ENCODE measurements around the gene XKR7. TPM values are rescaled to one million over a fixed set of nuclear protein-coding genes. Genes with fewer than 3 reads are reported as not detected.
"Not testable (repeated sequence)": the region's sequence is repeated elsewhere in the genome, so short reads cannot be mapped to it uniquely, and the experiment has no call there.

XKR7 gene, protein sequence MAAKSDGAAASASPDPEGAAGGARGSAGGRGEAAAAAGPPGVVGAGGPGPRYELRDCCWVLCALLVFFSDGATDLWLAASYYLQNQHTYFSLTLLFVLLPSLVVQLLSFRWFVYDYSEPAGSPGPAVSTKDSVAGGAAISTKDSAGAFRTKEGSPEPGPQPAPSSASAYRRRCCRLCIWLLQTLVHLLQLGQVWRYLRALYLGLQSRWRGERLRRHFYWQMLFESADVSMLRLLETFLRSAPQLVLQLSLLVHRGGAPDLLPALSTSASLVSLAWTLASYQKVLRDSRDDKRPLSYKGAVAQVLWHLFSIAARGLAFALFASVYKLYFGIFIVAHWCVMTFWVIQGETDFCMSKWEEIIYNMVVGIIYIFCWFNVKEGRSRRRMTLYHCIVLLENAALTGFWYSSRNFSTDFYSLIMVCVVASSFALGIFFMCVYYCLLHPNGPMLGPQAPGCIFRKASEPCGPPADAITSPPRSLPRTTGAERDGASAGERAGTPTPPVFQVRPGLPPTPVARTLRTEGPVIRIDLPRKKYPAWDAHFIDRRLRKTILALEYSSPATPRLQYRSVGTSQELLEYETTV
- not detected for total RNA-seq
- long read RNA-seq: 0 reads

DNA sequence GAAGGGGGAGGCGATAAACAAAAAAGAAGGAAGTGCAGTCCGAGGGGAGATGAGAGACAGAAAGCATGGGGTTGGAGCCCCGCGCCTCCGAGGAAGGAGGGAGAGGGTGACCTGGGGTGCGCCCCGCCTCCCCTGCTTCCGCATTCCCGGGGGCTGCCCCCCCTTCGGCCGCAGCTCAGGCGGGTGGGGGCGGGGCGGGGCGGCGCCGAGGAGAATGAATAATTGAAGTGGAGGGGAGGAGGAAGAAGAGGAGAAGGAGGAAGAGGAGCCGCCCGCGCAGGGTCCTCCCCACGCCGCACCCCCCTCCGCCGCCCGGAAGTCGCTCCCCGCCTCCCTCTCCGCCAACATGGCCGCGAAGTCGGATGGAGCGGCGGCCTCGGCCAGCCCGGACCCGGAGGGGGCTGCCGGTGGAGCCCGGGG lies at the start of gene XKR7:
Gene XKR7, plus strand, starts transcription at position 322 of the 420 bp plus-strand sequence. Its CDS starts 25 bp downstream, at position 347.
- DNase-seq (no peak), ATAC-seq (no peak)
- intact Hi-C loops (cut with DNase I): no loop called here

DNA sequence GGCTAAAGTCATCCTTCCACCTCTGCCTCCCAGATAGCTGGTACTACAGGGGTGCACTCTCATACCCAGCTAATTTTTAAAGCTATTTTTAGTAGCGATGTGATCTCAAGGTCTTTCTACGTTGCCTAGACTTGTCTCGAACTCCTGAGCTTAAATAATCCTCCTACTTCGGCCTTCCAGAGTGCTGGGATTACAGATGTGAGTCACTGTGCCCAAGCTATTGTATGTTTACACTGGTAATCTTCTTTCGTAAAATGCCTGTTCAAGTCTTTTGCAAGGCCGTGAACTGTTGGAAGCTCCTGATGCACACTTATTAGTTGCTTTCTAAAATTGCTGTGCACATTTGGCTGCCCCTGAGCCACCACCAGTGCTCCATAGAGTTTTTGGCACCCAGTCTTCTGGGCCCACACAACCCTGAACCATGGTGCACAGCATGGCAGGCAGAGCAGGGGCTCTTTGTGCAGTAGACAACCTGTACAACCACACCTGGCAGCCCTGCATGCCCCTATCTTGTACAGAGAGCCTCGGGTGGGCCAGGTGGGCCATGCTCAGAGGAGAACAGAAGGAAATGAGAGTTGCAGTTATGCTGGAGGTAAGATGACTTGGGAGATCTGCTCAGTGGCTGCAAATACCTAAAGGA lies 49.4 kb upstream of the XKR7 start:
- intact Hi-C loops (cut with DNase I): no loop called here
- ATAC-seq (no peak), DNase-seq (no peak)

DNA sequence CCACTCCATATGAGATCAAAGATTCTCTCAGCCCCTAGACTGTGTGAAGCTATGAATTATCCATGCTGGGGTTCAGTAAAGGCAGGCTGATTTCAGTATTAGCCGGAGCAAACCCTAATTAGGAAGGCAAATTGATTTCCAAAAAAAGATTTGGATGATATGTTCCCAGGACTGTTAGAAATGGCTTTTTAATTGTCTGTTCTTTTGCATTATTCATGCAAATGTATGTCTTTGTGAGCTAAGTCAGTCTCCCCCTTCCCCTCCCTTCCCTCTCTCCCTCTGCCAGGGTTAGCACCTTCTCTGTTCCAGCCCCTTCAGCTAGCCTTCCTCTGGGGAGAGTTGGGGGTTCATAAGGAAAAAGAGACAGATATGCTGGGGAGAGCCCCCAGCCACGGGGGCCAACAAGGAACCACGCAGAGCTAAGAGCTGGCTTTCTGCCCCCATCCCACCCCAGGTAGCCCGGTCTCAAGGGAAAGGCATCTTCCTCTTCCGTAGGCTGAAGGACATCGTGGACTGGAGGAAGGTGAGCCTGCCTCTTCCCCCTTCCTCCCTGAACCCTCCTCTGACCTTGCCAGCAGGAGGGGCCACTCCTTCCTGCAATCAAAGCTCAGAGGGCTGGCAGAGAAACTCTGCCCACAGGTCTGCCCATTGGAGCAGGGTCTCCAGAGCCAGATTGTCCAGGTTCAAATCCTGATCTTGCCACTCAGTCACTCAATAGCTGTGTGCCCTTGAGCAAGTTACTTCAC lies 48.4 kb upstream of the XKR7 start:
- no peak for DNase-seq
- intact Hi-C loops (cut with DNase I): no loop called here

DNA sequence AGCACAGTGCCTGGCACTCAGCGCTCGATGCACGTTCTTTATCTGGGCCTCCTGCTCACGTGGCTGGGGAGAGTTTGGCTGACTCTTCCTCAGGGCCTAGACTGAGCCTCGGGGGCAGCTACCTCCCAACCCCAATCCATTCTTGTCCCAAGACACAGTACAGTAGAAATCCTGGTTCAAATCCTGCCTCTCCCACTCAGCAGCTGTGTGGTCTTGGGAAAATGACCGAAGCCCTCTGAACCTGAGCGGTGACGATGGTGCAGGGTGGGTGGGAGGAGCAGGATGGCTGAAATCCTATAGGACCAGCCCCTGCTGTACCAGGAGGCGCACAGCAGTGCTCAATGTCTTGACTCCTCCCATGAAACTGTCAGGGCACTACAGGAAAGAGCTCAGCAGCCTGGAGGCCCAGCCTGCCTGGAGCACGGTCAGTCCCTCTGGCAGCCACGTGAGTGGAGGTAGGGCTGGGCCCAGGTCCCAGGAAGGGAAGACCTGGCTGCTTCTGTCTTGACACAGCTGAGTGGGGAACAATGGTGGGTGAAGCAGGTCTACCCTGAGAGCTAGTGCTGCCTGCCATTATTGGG lies 47.6 kb upstream of the XKR7 start:
- DNase-seq: no peak
- ATAC-seq: no peak
- intact Hi-C loops (cut with DNase I): no loop called here

More for the DNA sequence above, 48.4 kb upstream of the XKR7 start:
- ATAC-seq: no peak

DNA sequence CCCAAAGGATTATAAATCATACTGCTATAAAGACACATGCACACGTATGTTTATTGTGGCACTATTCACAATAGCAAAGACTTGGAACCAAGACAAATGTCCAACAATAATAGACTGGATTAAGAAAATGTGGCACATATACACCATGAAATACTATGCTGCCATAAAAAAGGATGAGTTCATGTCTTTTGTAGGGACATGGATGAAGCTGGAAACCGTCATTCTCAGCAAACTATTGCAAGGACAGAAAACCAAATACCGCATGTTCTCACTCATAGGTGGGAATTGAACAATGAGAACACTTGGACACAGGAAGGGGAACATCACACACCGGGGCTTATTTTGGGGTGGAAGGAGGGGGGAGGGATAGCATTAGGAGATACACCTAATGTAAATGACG lies 46.5 kb upstream of the XKR7 start:
- intact Hi-C loops (cut with DNase I); ATAC-seq; DNase-seq: not testable (repeated sequence)

DNA sequence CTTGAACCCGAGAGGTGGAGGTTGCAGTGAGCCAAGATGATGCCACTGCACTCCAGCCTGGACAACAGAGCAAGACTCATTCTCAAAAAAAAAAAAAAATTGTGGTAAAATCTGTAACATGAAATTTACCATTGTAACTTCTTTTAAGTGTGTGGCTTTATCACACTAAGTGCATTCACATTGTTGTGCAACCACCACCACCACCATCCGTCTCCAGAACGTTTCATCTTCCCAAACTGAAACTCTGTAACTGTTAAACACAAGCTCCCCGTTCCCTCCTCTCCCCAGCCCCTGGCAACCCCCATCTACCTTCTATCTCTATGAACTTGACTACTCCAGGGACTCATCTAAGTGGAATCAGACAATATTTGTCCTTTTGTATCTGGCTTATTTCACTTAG lies 45.8 kb upstream of the XKR7 start:
- ATAC-seq (no peak), DNase-seq (no peak)
- intact Hi-C loops (cut with DNase I): no loop called here

DNA sequence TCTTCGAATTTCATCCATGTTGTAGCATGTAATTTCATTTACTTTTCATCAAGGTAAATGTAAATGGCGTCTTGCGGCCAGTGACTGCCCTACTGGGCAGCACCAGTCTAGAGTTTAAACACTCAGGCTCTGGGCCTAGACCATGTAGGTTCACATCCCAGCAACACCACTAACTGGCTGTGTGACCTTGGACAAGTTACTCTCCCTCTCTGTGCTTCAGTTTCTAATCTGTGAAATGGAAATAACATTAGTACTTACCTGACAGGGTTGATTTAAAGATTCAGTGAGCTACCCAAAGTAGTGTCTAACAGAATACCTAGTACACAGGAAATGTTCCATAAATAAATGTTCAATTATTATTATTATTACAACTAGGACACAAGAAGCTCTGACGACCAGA lies 45.4 kb upstream of the XKR7 start:
- intact Hi-C loops (cut with DNase I): no loop called here
- ATAC-seq (no peak), DNase-seq (no peak)

DNA sequence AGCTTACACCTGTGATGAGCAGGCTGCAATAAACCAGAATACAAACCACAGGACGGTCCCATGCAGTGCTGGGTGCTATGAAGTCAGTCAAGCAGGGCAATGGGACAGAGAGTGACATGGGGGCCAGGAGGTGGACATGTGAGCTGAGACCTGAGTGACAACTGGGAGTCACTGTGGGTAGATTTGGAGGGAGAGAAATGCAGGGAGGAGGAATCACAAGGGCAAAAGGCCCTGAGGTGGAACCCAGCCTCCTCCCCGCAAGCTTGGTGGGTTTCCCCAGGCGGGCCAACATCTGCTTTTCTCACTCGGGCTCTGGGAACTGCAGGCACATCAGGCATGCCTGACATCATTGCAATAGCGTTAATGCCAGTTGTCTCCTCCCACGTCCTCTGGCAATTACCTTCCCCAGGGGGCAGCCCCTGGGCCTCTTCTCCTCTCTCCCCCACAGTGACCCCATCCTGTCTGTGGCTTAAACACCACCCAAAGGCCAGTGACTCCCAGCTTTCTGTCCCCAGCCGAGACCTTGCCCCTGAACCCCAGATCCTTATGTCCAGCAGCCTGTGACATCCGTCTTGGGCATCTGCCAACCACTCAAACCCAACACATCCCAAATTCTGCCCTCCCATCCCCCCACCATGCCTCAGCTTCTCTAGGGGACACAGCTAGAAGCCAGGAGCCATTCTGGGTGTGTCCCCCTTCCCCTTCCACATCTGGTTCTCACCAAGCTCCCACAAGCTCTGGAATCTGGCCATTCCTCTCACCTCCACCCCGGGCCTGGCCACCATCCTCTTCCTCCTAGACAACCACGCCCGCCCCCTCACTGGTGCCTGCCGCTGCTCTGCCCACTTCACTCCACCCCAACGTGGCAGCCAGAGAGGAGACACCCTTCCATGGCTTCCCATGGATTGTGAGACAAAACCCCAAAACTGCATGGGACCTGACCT lies 44.3 kb upstream of the XKR7 start:
- ATAC-seq: no peak
- intact Hi-C loops (cut with DNase I): no loop called here
- no peak for DNase-seq

DNA sequence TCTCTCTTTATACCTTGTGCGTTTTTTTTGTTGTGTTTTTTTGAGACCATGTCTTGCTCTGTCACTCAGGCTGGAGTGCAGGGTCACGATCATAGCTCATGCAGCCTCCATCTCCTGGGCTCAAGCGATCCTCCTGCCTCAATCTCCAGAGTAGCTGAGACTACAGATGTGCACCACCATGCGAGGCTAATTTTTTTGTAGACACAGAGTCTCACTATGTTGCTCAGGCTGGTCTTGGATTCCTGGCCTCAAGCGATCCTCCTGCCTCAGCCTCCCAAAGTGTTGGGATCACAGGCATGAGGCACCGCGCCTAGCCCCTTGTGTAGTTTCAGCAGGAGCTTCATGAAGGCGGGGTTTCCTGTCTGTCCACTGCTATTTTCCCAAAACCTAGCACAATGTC lies 43.4 kb upstream of the XKR7 start:
- DNase-seq (no peak), ATAC-seq (no peak)
- intact Hi-C loops (cut with DNase I): no loop called here

DNA sequence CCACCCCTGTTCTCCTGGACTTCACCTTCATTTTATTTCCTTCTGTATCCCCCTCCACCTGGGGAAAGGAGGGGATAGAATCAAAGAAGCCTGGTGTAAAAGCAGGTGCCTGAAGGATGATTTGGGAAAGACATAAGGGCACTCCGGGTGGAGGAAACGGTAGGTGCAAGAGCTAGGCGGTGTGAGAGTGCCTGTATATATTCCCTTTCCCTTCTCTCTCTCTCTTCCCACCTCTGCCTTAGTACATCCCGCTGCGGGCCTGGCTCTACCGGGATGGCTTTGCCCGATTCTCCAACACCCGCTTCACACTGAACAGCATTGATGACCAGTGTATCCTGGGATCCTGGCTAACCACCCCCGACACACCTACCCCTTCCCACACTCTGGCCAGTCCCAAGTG lies 42.3 kb upstream of the XKR7 start:
- intact Hi-C loops (cut with DNase I): no loop called here

DNA sequence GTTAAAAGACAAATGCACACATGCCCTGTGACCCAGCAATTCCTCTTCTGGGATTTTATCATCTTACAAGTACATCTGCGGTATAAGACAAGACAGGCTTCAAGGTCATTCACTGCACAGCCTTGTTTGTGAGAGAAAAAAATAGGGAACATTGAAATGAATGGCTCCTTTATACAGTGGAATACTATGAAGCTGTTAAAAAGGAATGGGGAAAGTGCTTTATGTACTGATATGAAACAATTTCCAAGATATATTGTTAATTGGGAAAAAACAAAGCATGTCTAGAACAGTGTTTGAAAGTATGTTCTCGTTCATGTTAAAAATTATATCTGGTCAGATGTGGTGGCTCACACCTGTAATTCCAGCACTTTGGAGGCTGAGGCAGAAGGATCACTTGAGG lies 41.5 kb upstream of the XKR7 start:
- intact Hi-C loops (cut with DNase I): no loop called here
- ATAC-seq (no peak), DNase-seq (no peak)

More for the DNA sequence above, 42.3 kb upstream of the XKR7 start:
- ATAC-seq: no peak
- no peak for DNase-seq

DNA sequence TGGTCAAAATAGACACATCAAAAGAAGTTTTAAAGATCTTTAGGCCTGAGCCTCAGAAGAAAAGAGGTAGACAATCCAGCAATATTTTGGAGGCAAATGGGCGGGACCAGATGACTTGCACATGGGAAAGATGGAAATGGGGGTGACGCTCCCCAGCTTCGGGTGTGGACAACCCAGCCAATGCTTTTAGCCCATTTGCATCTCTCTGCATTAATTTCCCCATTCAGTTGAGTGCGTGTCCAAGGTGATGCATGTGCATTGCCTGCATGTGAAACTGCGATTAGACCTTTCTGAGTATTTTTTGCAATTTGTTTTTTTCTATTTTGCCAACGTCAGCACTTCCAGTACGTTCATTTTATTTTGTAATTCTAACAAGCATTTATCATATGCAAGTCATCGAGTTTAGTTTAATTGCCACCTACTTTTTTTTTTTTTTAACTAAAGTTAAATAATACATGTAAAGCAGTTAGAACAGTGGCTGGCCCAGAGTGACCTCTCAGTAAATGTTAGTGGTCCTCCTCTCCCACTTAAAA lies 40.3 kb upstream of the XKR7 start:
- DNase-seq (no peak), ATAC-seq (no peak)

DNA sequence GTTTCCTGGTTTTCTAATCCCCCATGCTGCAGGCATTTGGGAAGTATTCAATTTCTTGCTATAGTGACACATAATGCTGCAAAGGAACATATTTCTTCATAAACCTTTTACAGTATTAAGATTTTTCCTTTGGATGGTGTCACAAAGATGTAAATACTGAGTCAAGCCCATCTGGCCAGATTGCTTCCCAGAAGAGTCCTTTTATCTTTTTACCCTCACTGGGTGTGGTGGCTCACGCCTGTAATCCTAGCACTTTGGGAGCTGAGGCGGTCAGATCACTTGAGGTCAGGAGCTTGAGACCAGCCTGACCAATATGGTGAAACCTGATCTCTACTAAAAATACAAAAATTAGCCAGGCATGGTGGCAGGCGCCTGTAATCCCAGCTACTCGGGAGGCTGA lies 38.3 kb upstream of the XKR7 start:
- ATAC-seq; intact Hi-C loops (cut with DNase I); DNase-seq: not testable (repeated sequence)

More for the DNA sequence above, 40.3 kb upstream of the XKR7 start:
- intact Hi-C loops (cut with DNase I): no loop called here

DNA sequence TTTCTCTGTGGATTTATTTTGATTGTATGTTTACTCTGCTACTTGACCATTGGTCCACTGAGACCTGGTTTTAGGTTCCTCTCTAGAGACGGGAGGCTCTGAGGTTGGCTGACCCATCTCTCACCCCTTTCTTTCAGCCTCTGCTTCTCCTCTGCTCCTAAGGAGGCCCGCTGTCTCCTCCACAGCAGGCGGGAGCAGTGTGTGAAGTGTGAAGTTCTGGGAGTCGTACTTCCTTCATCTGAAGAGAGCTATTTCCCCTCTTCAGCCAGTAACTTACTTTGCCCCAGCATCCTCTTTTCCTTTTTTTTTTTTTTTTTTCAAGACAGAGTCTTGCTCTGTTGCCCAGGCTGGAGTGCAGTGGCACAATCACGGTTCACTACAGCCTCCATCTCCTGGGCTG lies 37.2 kb upstream of the XKR7 start:
- intact Hi-C loops (cut with DNase I): no loop called here
- ATAC-seq: no peak
- DNase-seq: no peak

DNA sequence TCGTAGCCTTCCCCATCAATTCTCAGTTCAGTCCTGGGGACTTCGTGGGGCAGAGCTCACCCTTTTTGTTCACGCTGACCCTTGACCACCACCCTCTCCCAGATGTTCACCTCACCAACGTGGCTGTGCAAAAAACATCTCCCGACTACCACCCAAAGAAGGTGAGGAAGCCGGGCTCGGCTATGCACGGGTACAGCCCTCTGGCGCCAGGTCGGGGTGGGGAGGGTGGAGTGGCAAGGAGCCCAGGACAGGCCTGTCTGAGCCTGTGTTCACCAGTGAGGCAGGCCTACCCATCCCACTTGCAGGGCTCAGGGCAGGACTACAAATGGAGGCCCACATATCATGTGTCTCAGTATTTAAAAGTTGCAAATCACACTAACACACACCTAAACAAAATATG lies 34.3 kb upstream of the XKR7 start:
- no peak for ATAC-seq
- no peak for DNase-seq
- intact Hi-C loops (cut with DNase I): no loop called here

DNA sequence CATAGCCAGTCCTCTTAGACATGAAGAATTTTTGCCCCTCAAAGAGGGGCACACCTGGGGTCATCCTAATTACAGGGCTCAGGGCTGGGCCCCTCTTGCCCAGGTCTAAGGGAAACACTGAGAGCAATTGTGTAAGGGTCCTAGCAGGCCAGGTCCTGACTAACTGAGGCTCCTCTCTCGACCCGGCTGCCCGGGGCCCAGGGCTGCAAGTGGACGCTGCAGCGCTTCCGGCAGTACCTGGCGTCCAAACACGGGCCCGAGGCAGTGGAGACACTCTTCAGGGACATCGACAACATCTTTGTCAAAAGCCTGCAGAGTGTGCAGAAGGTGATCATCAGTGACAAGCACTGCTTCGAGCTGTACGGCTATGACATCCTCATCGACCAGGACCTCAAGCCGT lies 33.5 kb upstream of the XKR7 start:
- no peak for DNase-seq
- intact Hi-C loops (cut with DNase I): no loop called here
- no peak for ATAC-seq

DNA sequence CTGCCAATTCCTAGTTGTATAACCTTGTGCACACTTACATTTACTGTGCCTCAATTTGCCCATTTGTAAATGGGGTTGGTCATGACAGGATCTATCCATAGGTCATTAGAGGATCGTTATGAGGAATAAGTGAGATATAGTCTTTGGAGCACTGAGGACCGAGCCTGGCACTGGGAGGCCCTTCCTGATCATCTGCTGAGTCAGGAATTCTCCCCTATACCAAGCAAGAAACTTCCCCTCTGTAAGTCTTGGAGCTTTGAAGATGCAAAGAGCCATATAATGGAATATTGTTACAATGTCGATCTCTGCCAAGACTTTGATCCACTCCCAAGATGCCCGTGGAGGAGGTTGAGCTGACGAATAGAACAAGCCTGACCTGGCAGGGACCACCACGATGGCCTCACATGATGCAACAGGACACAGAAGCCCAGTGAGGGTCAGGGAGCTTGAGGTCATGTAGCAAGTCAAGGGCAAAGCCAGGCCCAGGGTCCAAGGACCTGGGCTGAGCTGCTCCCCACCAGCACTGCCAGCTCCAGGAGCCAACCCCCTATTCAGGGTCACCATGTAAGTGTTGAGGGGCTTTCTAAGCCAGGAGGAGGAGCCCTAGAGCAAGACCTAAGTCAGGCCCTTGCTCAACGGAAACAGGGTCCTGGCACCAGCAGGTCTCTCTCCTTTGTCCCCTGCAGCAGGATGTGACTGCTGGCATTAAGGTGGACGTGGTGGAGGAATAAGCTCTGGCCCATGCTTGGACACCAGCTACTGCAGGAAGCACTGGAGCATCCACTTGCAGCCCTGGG lies 32.8 kb upstream of the XKR7 start:
- ATAC-seq (no peak), DNase-seq (no peak)
- intact Hi-C loops (cut with DNase I): no loop called here

All from left cardiac atrium (tissue), 4 donors.